ENCODE results near the gene FAF1.

The FAF1 gene

GRCh38 chr1:50462964-50463363, 497.1 kb downstream of the FAF1 start:
- H3K4me3 ChIP-seq (ENCODE audit: low read depth, low read length) = no peak overlapping the region
- TF ChIP-seq, protein P1, sequence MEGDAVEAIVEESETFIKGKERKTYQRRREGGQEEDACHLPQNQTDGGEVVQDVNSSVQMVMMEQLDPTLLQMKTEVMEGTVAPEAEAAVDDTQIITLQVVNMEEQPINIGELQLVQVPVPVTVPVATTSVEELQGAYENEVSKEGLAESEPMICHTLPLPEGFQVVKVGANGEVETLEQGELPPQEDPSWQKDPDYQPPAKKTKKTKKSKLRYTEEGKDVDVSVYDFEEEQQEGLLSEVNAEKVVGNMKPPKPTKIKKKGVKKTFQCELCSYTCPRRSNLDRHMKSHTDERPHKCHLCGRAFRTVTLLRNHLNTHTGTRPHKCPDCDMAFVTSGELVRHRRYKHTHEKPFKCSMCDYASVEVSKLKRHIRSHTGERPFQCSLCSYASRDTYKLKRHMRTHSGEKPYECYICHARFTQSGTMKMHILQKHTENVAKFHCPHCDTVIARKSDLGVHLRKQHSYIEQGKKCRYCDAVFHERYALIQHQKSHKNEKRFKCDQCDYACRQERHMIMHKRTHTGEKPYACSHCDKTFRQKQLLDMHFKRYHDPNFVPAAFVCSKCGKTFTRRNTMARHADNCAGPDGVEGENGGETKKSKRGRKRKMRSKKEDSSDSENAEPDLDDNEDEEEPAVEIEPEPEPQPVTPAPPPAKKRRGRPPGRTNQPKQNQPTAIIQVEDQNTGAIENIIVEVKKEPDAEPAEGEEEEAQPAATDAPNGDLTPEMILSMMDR (IDR thresholded peaks at IDR 0.05; ENCODE audit: low read depth, low read length) = no peak
- no peak overlapping the region for H3K27ac ChIP-seq
- peaks cover 7% of the 10 kb centered on the region; the same call in 1 of the 2 replicates for H3K36me3 ChIP-seq
- no peaks in the 10 kb centered on the region for H3K9me3 ChIP-seq (ENCODE audit: severe bottlenecking)
- DNase-seq = no peak
- no peaks in the 10 kb centered on the region for H3K27me3 ChIP-seq (ENCODE audit: insufficient read depth, low read depth, severe bottlenecking)

DNA sequence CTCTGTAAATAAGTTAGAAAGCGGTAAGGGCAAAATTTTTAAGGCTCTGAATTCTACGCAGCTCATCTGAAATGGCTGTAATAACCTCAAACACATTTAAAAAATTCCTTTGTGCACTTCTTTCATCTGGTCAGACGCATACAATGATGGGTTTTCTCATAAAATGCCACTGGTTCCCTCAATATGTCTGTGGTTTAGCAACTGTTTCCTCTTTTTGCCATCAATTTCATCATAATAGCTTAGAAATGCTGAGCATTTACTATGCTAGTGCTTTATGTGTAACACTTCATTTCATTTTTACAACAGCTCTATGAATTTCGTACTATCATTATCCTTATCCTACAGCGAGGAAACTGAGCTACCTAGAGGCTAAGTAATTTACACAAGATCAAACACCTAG, 501.6 kb downstream of the FAF1 start:
- TF ChIP-seq, protein P1 (IDR thresholded peaks at IDR 0.05; ENCODE audit: low read depth, low read length) = no peak
- Histone ChIP-seq H3K27me3 (ENCODE audit: insufficient read depth, low read depth, severe bottlenecking) (no peaks in the 10 kb centered on the region), H3K36me3 (peaks cover 2% of the 10 kb centered on the region; the same call in 1 of the 2 replicates), H3K4me3 (ENCODE audit: low read depth, low read length) (no peak overlapping the region), H3K27ac (no peak overlapping the region), H3K9me3 (ENCODE audit: severe bottlenecking) (no peaks in the 10 kb centered on the region)
- no peak for DNase-seq

DNA sequence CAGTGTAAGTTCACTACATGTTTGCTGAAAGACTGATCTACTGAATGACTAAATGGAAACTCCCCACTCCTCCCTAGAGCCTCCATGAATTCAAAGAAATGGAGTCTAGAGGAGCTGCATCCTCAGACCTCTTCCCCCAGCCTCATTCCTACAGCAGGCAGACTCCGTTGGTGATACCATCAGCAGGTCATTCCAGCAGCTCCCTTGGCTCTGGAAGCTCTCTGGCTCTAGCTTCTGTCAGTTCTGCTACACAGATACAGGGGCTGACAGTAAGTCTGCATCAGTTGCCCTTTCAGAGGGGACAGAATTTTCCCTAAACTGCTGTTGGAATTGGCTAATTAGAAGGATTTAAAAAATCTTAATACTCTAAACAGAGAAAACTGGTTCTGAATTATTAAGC, 505.2 kb downstream of the FAF1 start:
- Histone ChIP-seq H3K4me3 (ENCODE audit: low read depth, low read length) (no peak overlapping the region), H3K9me3 (ENCODE audit: severe bottlenecking) (no peaks in the 10 kb centered on the region), H3K36me3 (no peaks in the 10 kb centered on the region), H3K27ac (no peak overlapping the region), H3K27me3 (ENCODE audit: insufficient read depth, low read depth, severe bottlenecking) (no peaks in the 10 kb centered on the region)
- no peak for DNase-seq
- TF ChIP-seq, protein P1 (IDR thresholded peaks at IDR 0.05; ENCODE audit: low read depth, low read length) = no peak

DNA sequence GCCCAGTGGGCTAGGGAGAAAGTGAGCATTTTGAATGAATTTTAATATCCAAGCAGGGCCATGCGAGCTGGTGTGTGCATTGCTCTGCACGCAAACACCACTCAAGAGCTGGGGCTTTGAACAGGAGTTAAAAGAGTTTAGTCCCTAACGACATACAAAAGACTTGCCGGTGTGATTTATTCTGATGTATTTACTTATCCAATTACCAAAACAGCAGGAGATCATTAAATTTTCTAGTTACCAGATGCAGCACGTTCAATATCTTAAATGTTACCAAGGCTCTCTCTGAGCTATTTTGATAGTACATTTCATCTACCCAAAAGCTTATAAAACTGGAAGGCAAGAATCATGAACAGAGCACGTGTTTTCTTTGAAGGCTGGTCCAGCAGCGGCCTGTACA, 506.8 kb downstream of the FAF1 start:
- Histone ChIP-seq H3K9me3 (ENCODE audit: severe bottlenecking) (no peaks in the 10 kb centered on the region), H3K27me3 (ENCODE audit: insufficient read depth, low read depth, severe bottlenecking) (no peaks in the 10 kb centered on the region), H3K4me3 (ENCODE audit: low read depth, low read length) (no peak overlapping the region), H3K27ac (no peak overlapping the region), H3K36me3 (no peaks in the 10 kb centered on the region)
- TF ChIP-seq, protein P1 (IDR thresholded peaks at IDR 0.05; ENCODE audit: low read depth, low read length) = no peak
- no peak for DNase-seq

DNA sequence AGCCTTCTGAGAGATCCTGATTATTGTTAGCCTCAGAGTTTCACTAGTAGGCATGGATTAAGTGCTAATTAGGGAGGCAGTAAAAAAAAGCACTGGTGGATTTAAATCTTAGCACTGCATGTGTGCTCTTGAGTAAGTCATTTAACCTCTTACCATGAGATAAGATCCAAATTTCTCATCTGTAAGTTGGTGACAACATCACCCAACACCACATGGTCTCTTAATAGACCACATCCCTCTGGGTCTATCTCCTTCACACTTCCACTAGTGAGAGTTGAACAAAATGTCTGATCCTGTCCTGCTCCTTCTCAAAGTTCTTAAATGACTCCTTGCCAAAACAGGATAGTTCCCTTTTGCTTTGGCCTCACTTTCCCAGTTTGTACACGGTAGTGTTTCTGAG, 507.4 kb downstream of the FAF1 start:
- no peaks in the 10 kb centered on the region for H3K9me3 ChIP-seq (ENCODE audit: severe bottlenecking)
- DNase-seq = no peak
- H3K27me3 ChIP-seq (ENCODE audit: insufficient read depth, low read depth, severe bottlenecking) = no peaks in the 10 kb centered on the region
- no peaks in the 10 kb centered on the region; the same call in 1 of the 2 replicates for H3K36me3 ChIP-seq
- TF ChIP-seq, protein P1 (IDR thresholded peaks at IDR 0.05; ENCODE audit: low read depth, low read length) = no peak
- no peak overlapping the region for H3K4me3 ChIP-seq (ENCODE audit: low read depth, low read length)
- no peak overlapping the region for H3K27ac ChIP-seq
